HG02678 (cell line): ENCODE data around the gene TSPEAR.
"Not testable (repeated sequence)": the region's sequence is repeated elsewhere in the genome, so short reads cannot be mapped to it uniquely, and the experiment has no call there.

Source experiments
- ATAC-seq: cut with Tn5 transposase; IDR thresholded peaks from one replicate; pipeline ENCODE4 v1.9.1; 2021; ENCODE audit warnings: mild to moderate bottlenecking, moderate library complexity; ENCODE audit not compliant: unreplicated experiment

TSPEAR gene

GRCh38 chr21:44510109-44510507 lies 201.3 kb downstream of the TSPEAR start:
- no peak for ATAC-seq

GRCh38 chr21:44509539-44509938 lies 201.8 kb downstream of the TSPEAR start:
- ATAC-seq: no peak

GRCh38 chr21:44508711-44509445 lies 202.5 kb downstream of the TSPEAR start:
- no peak for ATAC-seq

- no peak for ATAC-seq
Observed at GRCh38 chr21:44508426-44508710, 203.0 kb downstream of the TSPEAR start.

- ATAC-seq: no peak
Observed at GRCh38 chr21:44507673-44508425, 203.5 kb downstream of the TSPEAR start.

GRCh38 chr21:44506279-44507255 lies 204.8 kb downstream of the TSPEAR start:
- no peak for ATAC-seq

GRCh38 chr21:44505673-44506278 lies 205.6 kb downstream of the TSPEAR start:
- ATAC-seq: no peak

GRCh38 chr21:44503901-44504399 lies 207.4 kb downstream of the TSPEAR start:
- ATAC-seq: no peak

DNA sequence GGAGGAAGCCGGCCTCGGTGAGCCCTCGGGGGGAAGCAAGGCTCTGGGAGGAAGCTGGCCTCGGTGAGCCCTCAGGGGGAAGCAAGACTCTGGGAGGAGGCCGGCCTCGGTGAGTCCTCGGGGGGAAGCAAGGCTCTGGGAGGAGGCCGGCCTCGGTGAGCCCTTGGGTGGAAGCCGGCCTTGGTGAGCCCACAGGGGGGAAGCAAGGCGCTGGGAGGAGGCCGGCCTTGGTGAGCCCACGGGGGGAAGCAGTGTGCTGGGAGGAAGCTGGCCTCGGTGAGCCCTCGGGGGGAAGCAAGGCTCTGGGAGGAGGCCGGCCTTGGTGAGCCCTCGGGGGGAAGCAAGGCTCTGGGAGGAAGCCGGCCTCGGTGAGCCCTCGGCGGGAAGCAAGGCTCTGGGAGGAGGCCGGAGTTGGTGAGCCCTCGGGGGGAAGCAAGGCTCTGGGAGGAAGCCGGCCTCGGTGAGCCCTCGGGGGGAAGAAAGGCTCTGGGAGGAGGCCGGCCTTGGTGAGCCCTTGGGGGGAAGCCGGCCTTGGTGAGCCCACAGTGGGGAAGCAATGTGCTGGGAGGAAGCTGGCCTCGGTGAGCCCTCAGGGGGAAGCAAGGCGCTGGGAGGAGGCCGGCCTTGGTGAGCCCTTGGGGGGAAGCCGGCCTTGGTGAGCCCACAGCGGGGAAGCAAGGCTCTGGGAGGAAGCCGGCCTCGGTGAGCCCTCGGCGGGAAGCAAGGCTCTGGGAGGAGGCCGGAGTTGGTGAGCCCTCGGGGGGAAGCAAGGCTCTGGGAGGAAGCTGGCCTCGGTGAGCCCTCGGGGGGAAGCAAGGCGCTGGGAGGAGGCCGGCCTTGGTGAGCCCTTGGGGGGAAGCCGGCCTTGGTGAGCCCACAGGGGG lies 208.1 kb downstream of the TSPEAR start:
- not testable (repeated sequence) for ATAC-seq

DNA sequence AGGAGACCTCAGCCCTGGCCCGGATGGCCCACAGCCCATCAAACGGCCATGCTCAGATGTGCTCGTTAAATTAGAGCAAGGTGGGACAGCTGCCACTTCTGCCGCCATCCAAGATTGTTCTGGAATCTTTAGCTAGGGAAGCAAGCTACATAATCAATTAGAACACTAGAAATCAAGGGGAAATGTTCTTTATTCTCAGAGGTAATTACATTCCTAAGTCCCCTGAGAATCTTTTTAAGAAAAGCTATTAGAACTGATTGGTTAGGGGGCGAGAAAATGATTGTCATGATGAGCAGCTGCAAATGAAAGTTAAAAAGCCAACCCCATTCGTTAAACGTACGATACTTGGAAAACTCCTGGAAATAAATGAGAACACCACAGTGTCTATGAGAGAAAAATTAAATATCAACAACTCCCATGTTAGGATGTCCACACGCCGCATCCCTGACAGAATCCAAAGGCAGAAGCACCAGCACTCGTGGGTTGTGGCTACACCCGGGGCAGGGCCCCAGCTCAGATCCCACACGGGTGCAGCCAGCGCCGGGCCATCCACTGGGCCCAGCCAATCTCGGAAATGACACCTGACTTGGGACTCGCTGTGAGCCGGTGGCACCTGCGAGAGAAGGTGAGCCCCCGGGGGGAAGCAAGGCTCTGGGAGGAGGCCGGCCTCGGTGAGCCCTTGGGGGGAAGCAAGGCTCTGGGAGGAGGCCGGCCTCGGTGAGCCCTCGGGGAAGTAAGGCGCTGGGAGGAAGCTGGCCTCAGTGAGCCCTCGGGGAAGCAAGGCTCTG lies 209.0 kb downstream of the TSPEAR start:
- no peak for ATAC-seq

DNA sequence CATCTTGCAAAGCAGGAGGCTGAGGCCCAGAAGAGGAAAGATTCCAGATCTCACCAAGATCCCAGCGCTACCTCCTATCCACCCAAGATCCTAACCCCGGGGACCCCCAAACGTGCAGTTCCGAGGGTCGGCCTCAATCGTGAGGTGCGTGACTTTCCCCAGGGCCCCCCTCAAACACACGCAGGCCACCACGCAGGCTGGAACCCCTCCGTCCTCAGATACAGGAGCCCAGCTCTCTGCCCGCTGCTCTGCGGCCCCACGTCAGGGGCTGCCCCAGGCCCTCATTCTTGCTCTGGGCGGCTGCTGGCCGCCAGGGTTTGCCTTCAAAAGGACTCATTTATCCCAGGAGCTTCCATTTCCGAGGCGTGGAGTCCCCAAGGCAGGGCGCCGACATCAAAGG lies 211.3 kb downstream of the TSPEAR start:
- ATAC-seq: no peak

- ATAC-seq: no peak
Observed at GRCh38 chr21:44499631-44500030, 211.7 kb downstream of the TSPEAR start.

DNA sequence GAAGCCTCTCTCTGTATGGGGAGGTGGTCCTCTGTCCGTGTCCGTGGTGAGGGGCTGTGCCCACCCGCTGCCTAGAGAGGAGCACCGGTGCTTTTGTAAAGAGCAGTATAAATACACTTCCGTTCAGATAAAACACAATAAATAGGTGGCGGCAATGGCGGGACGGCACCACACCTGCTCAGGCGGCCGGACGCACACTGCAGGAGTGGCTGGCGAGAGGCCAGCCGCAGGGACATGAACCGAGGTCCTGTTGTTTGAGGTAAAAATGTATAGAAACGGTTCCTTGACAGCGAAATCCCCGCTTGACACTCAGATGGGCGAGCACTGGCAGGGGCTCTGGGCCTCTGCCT lies 212.2 kb downstream of the TSPEAR start:
- ATAC-seq: no peak

GRCh38 chr21:44498280-44499210 lies 212.8 kb downstream of the TSPEAR start:
- ATAC-seq: no peak

DNA sequence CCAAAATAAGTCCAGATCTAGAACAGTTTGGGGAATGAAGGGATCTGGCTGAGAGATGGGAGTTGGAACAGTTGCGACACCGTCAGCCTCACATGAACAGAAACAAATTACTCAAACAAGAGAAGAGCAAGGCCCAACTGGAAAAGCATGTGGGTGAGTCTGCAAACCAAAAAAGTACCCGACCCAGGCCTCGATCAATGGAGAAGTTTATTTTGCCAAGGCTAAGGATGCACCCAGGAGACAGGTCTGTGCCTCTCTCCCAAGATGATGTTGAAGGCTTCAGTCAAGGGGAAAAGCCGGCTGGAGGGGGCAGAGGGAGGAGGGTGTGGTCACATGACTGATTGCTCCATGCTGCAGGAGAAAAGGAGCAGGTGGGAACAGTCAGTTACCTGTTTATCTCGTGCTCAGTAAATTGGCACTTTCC lies 213.7 kb downstream of the TSPEAR start:
- ATAC-seq: no peak

GRCh38 chr21:44496564-44497550 lies 214.5 kb downstream of the TSPEAR start:
- ATAC-seq: no peak
